NCI-H2107 treated with DMSO at 0.1 percent for 48 hours (cell line): ENCODE data around the gene RTCB.

ENCODE experiments used
- DNase-seq: peaks from one replicate; lab custom pipeline; 2025; ENCODE audit not compliant: unreplicated experiment; lab: John Stamatoyannopoulos, UW

Gene RTCB

DNA sequence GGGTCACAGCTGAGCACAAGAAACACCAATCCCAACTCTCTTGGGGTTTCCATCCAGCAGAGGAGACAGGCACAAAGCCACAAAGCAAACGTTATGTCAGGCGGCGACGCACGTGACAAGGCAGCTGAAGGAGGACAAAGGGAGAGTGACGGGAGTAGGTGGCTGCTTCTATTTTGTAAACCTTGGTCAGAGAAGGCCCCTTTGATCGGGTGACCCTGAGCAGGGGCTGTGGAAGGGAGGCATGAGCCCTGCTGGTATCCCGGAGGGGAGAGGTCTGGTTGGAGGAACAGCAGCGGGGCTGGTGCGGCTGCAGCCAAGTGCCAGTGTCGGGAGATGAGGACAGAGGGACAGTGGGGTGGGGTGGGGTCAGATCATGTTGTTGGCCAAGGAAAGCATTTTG, 71.6 kb downstream of the RTCB start:
- DNase-seq = no peak

DNA sequence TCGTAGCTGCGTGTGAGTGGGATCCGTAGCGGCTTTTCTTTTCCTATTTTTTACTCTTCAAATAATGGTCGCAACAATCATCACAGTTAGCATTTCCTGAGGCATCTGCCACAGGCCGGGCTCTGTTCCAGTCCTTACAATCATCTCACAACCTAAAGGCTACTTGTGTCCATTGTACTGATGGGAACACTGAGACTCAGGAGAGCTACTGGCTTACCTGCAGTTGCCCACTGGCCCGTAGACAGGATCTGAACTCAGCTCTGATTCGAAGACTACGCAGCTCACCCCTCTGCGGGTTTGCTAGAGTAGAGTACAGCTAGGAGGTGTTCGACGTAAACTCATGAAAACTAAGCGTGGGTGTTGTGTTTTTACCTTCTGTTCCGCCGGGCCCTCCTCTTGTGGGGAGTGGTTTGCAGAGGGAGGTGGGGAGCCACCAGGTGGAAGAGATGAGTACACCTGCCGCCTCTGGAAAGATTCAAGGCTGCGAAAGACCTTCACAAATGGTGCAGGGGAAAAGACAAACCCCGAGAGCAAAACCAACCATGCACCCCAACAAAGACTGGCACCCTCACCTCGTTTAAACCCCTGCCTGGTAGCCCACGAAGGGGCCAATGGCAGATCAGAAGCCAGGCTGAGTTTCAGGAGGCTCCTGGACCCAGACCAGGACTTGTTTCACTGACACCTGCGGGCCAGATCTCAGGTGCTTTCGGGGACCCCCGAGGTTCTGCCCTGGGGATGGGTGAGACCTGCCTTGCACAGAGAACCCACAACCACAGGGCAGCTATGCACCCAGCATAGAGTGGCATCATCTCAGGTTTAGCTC, 72.6 kb downstream of the RTCB start:
- no peak for DNase-seq

DNA sequence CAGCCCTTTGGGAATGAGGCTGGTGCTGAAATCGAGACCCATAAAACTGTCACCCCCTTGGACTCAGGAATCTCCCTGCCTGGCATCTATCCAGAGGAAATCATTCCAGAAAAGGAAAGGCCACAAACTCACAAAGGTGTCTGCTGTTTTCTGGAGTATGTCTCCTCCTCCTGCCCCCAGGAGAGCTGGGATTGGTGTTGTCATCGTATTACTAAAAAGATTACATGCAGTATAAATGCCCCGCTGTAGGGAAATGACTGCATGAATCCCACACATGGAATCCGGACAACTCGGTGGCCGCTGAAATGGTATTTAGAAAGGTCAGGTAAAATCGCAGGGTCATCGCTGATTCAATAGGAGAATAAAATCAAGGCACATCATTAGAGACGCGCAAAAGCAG, 73.3 kb downstream of the RTCB start:
- DNase-seq = no peak
